ENCODE results near the gene THOC6.

DNA sequence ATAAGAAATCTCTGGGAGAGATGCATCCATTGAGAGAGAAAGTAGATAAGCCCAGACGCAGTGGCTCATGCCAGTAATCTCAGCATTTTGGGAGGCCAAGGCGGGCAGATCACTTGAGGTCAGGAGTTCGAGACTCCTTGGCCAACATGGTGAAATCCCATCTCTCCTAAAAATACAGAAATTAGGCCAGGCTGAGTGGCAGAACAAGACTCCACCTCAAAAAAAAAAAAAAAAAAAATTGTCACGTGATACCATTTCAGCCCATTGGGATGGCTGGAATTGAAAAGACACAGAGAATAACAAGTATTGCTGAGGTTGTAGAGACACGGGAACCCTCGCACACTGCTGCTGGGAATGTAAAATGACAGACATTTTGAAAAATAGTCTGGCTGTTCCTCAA lies 38.7 kb downstream of the THOC6 start:
- TF ChIP-seq FOXA1 (IDR thresholded peaks at IDR 0.05) (no peak), L3MBTL2 (conservative IDR thresholded peaks at IDR 0.05) (no peak), TARDBP (IDR thresholded peaks at IDR 0.05) (no peak), LEF1 (IDR thresholded peaks at IDR 0.05; ENCODE audit: borderline replicate concordance) (no peak), SP1 (IDR thresholded peaks at IDR 0.05) (no peak), ZNF384 (IDR thresholded peaks at IDR 0.05) (no peak; the same call in 1 of the 2 replicates), SUZ12 (IDR thresholded peaks at IDR 0.05) (no peak), FOXM1 (IDR thresholded peaks at IDR 0.05; ENCODE audit: borderline replicate concordance) (no peak)
